ENCODE results near the gene LONP1.

GRCh38 chr19:5703819-5704818 lies 15.8 kb downstream of the LONP1 start:
- no peak for TF ChIP-seq CTCF (IDR thresholded peaks at IDR 0.05; ENCODE audit: insufficient read depth, low read length, poor library complexity, severe bottlenecking)
- TF ChIP-seq EZH2phosphoT487 (conservative IDR thresholded peaks at IDR 0.05; ENCODE audit: low read length): no peak

All from SU-DHL-6 (cell line).